Ascending aorta (tissue), 2 donors: ENCODE results near the gene SOAT2. TPM values are rescaled to one million over a fixed set of nuclear protein-coding genes. Genes with fewer than 3 reads are reported as not detected.
A peak's percentile ranks its signal among the peaks of the same experiment; 100 is the strongest.

Experiments used
- DNase-seq, 2 donors: peaks; one replicate each; pipeline ENCODE4 v3.0.0-alpha.2; 2019; ENCODE audit warnings: low spot score in 2 of 2
- H3K27ac ChIP-seq, 2 donors: fragments of 200-600 bp; sonication (generic); one replicate each; pipeline ENCODE4 v1.5.1; 2016 to 2017; ENCODE audit warnings: mild to moderate bottlenecking in 1 of 2
- H3K27me3 ChIP-seq: fragments of 200-600 bp; sonication (generic); one replicate; pipeline ENCODE4 v1.5.1; 2017
- H3K36me3 ChIP-seq, 2 donors: fragments of 200-600 bp; sonication (generic); one replicate each; pipeline ENCODE4 v1.5.1; 2016
- H3K4me1 ChIP-seq, 2 donors: fragments of 200-600 bp; sonication (generic); one replicate each; pipeline ENCODE4 v1.5.1; 2016 to 2017; ENCODE audit warnings: mild to moderate bottlenecking in 1 of 2
- H3K4me3 ChIP-seq, 2 donors: fragments of 200-600 bp; sonication (generic); one replicate each; pipeline ENCODE4 v1.5.1; 2016 to 2017; ENCODE audit warnings: mild to moderate bottlenecking in 1 of 2
- H3K9me3 ChIP-seq, 2 donors: fragments of 200-600 bp; sonication (generic); one replicate each; pipeline ENCODE4 v1.5.1; 2016
- intact Hi-C: fragments of 100-400 bp; cut with DNase I; formaldehyde crosslinking; loops from one replicate; pipeline ENCODE4 v1.15.1; 2023
- total RNA-seq: library from RNA; depleted of rRNA; stranded (reverse); fragments of >200 nt; gene quantifications from one replicate; pipeline ENCODE4 v1.1.0, GENCODE V29; 2016
- TF ChIP-seq, protein P1 (sequence below), 3 experiments: fragments of 200-600 bp in 2 of 3; fragments of 450-650 bp in 1 of 3; sonication (generic) in 2 of 3; IDR thresholded peaks; one replicate each; pipeline ENCODE4 v1.5.1; 2016 to 2019; ENCODE audit warnings: antibody characterized with exemption in 3 of 3, mild to moderate bottlenecking in 1 of 3, moderate library complexity in 1 of 3

The SOAT2 gene
- total RNA-seq, 1 donor from 2014 or later, result not detected

DNA sequence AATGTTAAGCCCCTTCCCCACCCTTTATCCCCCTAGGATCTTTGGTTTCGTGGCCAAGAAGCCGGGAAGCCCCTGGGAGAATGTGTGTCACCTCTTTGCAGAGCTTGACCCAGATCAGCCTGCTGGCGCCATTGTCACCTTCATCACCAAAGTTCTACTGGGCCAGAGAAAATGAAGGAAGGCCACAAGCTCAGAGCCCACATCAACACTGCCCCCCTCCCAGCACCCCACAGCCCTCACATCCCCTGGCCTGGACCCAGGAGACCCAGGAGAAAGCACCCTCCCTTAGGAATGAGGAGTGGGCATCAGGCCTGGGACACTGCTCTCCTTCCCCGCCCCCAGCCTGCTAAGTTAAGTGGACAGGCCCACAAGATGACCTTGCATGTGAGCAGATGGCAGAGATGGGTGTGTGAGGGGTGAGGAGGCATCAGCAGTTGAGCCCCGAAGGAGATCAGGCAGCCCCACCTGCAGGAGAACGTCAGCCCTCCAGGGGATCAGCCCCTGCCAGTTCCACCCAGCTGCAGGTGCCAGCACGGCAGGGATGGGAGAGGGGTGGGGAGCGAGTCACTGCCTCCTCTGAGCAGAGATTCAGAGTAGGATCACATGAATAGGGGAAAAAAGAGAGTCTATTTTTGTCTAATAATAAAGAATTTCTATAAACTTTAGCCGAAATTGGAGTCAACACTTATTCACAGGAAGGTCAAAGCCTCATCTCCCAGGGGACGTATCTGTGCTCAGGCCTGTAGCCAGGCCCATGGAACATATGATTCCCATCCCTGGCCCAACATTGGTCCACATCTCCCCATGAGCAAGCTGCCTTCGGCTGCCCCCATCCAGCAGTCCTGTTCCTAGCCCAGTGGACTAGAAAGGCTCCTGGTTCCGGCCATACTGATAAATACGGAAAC lies 39.3 kb upstream of the SOAT2 start:
- Histone ChIP-seq H3K4me3 (no peak overlapping the region), H3K9me3 (no peaks in the 10 kb centered on the region), H3K36me3 (peaks cover 64 to 82% of the 10 kb centered on the region in 2 donors), H3K27ac (peak overlapping the region; percentile 83 to 95), H3K4me1 (peaks cover 16 to 52% of the 10 kb centered on the region in 2 donors), H3K27me3 (no peaks in the 10 kb centered on the region)
- TF ChIP-seq, protein P1, sequence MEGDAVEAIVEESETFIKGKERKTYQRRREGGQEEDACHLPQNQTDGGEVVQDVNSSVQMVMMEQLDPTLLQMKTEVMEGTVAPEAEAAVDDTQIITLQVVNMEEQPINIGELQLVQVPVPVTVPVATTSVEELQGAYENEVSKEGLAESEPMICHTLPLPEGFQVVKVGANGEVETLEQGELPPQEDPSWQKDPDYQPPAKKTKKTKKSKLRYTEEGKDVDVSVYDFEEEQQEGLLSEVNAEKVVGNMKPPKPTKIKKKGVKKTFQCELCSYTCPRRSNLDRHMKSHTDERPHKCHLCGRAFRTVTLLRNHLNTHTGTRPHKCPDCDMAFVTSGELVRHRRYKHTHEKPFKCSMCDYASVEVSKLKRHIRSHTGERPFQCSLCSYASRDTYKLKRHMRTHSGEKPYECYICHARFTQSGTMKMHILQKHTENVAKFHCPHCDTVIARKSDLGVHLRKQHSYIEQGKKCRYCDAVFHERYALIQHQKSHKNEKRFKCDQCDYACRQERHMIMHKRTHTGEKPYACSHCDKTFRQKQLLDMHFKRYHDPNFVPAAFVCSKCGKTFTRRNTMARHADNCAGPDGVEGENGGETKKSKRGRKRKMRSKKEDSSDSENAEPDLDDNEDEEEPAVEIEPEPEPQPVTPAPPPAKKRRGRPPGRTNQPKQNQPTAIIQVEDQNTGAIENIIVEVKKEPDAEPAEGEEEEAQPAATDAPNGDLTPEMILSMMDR (IDR thresholded peaks at IDR 0.05), result peak in 1 of 3 experiments; percentile 27
- intact Hi-C loops, result loop anchor here (2.0 kb wide), 1 partner anchor 133 kb away; no protein-coding TSS in a partner anchor
- peak; percentile 73 to 93 for DNase-seq

DNA sequence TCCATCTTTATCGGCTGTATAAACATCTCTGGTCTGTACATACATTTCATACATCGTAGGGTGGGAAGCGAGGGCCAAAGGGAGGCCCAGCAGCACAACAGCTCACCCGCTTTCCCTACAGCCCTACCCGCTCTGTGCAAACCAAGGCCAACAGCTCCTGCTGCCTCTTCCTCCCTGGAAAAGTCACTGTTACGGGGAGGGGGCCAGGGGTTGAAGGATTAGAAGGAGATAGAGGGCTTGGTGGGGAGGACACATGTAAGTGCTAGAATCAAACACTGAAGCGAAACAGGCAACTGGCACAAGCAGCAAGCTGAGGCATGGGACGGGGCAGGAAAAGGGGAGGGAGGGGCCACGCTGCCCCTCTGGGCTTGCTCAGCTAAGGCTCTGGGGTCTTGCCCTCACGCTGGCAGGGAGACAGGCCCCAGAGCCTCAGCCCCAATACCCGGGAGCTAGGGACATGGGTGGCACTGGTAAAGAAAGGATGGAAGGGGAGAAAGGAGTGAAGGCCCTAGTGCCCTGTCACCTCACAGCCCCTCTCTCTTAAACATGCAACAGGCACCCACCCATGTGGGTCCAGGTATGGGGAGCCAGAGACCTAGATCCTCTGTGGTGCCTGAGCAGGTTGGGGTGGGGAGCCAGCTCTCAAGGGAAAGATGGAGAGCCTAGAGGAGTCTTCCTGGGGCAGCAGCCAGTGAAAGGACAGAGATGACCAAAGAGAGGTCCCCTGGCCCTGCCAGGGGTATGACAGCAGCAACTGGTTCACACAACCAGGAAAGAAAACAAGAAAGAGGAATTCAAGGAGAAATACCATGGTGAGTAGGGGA lies 38.5 kb upstream of the SOAT2 start:
- Histone ChIP-seq H3K27me3 (no peaks in the 10 kb centered on the region), H3K4me3 (no peak overlapping the region), H3K27ac (peak overlapping the region; percentile 83 to 95), H3K4me1 (peaks cover 16 to 60% of the 10 kb centered on the region in 2 donors), H3K36me3 (peaks cover 55 to 74% of the 10 kb centered on the region in 2 donors), H3K9me3 (no peaks in the 10 kb centered on the region)
- no peak for DNase-seq
- intact Hi-C loops, result loop anchor here (2.0 kb wide), 1 partner anchor 132 kb away; no protein-coding TSS in a partner anchor
- TF ChIP-seq, protein P1 (IDR thresholded peaks at IDR 0.05), result no peak

DNA sequence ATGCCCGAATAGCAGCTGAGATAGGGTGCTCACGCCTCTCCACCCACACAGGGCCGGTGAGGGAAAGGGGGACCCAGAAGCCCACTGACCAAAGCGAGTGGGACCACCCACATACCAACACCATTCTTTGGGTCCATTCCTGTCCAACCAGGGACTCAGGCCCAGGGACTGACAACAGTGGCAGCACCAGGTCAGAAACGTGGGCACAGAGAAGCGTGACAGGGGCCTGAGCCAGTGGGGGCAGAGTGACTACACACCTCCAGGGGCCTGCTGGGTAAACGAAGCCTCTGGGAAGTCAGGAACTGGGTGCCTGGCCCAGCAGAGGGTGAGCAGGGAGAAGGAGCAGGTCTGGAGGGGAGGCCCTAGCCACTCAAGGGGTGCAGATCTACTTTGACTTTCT lies 37.8 kb upstream of the SOAT2 start:
- Histone ChIP-seq H3K27ac (peak overlapping the region; percentile 83 to 95), H3K27me3 (no peaks in the 10 kb centered on the region), H3K36me3 (peaks cover 49 to 67% of the 10 kb centered on the region in 2 donors), H3K4me3 (no peak overlapping the region), H3K9me3 (no peaks in the 10 kb centered on the region), H3K4me1 (peaks cover 19 to 59% of the 10 kb centered on the region in 2 donors)
- intact Hi-C loops, result loop anchor here (2.0 kb wide), 1 partner anchor 131 kb away; no protein-coding TSS in a partner anchor
- peak in 1 of 2 donors; percentile 67 for DNase-seq
- TF ChIP-seq, protein P1 (IDR thresholded peaks at IDR 0.05), result no peak

DNA sequence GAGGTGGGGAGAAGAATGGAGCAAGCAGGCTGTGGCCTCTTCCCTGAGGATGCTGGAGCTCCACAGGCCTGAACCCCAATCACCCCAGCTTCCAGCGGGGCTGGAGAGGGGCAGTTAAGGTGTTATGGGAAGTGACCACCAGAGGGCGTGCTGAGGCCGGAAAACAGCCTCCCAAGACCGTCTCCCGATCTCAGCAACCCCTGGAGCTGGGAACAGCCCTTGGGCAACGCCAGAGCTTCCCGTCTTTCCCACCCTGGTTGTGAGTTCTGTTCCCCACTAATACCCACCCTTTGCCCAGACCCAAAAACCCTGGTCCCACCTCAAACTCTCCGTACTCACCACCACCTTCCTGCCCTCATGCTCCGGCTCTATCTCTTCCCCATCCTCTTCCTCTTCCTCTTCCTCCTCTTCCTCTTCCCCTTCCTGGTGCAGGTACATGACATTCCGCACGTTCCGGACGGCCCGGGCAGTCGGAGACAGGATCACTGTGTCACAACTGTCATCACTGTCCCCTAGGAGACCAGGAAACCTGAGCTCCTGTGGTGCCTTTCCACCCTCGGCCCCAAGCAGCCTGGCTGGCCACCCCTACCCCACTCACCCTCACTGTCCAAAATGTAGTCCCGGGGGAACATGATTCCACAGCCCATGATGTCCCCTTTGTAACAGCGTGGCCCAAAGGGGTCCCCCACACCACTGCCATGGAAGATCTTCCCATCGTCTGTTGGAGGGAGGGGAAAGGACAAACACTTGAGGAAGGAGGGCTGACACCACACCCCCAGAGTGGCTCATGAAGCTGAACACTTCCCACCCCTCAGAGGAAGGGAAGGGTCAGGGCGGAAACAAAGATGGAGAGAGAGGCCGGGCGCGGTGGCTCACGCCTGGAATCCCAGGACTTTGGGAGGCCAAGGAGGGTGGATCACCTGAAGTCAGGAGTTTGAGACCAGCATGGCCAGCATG lies 37.0 kb upstream of the SOAT2 start:
- Histone ChIP-seq H3K4me1 (peaks cover 27 to 64% of the 10 kb centered on the region in 2 donors), H3K9me3 (no peaks in the 10 kb centered on the region), H3K4me3 (peak overlapping the region in 1 of 2 donors; percentile 28), H3K27ac (peak overlapping the region; percentile 83 to 95), H3K27me3 (no peaks in the 10 kb centered on the region), H3K36me3 (peaks cover 41 to 60% of the 10 kb centered on the region in 2 donors)
- TF ChIP-seq, protein P1 (IDR thresholded peaks at IDR 0.05), result peak; percentile 85 to 95 (median 88)
- DNase-seq, result peak in 1 of 2 donors; percentile 91
- intact Hi-C loops, result loop anchor here (1.0 to 2.0 kb wide), 3 partner anchors 33 to 131 kb away; no protein-coding TSS in a partner anchor
